ENCODE results near the gene ATG4C.

Gene ATG4C

DNA sequence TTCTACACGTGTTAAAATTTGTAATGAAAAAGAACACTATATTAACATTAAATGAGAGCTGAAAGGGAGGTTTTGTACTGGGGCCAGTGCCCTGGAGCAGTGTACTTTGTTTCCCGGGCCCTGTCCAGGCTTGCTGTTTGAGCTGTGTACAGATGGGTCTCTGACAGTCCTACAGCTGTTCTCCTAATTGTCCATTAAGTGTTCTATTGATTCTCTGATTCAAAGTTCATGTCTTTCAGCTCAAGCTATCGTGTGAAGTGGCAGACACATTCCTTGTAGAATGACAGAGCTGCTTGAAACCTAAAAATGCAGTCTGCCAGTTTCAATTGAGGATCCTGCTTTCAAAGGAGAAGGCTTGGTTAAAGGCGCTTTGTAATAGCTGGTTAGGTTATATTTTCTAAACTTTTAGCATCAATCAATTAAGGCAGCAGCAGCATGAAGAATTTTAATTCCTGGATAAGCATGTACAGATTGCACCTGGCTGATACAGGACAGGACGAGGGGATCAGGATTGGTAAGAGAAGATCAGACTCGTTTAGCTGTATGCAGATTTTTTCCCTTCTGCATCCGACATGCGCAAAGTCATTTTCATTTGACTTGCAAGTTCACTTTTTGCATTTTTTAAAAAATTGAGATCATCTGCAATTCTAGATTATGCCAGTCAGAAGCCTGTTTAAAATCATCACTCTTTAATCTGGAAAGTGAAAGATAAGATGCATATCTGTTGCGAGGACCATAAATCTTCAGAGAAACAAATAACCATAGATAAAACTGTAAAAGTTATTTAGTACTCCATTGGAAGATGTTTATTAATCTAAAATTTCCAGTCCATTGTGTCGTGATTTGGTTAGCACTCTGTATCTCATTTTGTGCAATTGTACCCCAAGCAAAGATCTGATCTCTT, 98.5 kb downstream of the ATG4C start:
- TF ChIP-seq, protein P1, sequence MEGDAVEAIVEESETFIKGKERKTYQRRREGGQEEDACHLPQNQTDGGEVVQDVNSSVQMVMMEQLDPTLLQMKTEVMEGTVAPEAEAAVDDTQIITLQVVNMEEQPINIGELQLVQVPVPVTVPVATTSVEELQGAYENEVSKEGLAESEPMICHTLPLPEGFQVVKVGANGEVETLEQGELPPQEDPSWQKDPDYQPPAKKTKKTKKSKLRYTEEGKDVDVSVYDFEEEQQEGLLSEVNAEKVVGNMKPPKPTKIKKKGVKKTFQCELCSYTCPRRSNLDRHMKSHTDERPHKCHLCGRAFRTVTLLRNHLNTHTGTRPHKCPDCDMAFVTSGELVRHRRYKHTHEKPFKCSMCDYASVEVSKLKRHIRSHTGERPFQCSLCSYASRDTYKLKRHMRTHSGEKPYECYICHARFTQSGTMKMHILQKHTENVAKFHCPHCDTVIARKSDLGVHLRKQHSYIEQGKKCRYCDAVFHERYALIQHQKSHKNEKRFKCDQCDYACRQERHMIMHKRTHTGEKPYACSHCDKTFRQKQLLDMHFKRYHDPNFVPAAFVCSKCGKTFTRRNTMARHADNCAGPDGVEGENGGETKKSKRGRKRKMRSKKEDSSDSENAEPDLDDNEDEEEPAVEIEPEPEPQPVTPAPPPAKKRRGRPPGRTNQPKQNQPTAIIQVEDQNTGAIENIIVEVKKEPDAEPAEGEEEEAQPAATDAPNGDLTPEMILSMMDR (IDR thresholded peaks at IDR 0.05; ENCODE audit: low read length, missing control alignments): no peak
- no peak for DNase-seq (ENCODE audit: low read depth)
- no peak overlapping the region for H3K4me3 ChIP-seq (replicated peaks; ENCODE audit: low read depth, low read length)

DNA sequence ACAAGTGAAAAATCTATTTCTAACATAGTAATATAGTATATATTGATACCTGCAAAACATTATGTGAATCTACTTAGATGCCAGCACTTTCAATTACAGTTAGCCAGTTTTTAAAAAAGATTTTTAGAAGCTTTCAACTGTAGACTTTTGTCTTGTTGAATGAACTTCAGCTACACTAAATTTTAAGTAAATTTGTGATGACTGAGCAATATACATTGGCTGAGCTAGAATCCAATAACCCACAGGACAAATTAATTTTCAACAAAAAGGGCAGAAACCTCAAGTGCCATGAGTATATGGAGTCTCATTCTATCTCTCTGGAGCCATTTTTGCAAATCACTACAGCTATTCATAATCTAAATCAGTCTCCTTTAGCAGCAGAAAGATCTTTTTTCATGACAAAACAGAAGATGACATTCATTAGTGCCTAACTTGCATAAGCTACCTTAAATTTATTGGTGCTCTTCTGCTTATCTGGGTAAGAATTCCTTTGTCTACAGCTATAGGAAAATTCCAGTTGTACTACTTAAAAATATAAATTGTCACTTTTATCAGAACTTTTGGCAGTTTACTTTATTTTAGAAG, 100.3 kb downstream of the ATG4C start:
- DNase-seq (ENCODE audit: low read depth): no peak
- TF ChIP-seq, protein P1 (IDR thresholded peaks at IDR 0.05; ENCODE audit: low read length, missing control alignments): no peak
- no peak overlapping the region for H3K4me3 ChIP-seq (replicated peaks; ENCODE audit: low read depth, low read length)

DNA sequence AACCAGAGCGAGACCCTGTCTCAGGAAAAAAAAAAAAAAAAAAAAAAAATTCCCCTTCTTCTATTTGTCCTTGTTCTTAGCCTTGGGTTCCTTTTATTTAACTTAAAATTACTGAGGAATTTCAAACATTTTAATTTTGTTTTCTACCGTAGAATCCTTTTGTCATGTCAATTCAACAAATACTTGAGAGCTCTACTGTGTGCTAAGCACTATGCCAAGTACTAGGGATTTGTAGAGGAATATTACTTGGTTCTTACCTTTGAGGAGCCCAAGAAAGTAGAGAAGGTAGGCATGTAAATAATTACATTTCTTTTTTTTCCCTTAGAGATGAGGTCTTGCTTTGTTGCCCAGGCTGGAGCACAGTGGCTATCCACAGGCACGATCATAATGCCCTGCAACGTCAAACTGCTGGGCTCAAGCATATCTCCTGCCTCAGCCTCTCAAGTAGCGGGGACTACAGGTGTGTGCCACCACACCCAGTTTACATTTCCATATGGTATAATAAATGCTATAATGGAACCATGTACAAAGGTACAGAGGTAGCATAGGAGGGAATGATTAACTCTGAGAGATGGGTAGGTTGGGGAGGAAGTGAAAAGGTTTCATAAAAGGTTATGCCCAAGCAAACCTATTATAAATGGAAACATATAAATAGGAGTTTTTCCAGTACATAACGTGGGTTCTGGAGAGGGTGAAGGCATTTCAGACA, 104.0 kb downstream of the ATG4C start:
- TF ChIP-seq, protein P1 (IDR thresholded peaks at IDR 0.05; ENCODE audit: low read length, missing control alignments): no peak

DNA sequence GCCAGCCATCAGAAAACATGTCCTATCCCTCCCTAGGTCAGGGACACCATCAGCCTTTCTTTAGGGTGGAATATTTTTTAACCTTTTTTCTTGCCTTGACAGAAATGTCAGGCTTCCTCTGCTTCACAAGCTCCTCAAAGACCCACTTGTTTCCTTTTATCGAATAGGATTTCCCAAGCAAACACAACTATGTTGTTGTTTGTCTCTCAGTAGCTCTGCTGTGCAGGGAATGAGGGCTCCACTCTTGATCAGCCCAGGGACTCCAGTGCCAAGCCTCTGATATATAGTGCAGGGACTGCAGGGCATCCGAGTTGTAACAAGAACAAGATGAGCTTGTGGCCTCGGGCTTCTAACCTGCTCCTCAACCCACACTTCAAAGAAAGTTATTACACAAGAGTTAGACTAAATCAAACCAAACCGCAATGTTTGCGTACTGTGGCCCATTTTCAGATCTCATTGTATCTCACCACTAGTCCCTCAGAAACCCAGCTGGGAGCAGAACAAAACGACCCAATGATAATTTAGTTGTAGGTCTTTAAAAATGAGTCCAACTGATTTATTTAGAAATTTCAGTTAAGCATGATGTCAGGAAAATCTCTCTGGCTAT, 108.1 kb downstream of the ATG4C start:
- no peak overlapping the region for H3K4me3 ChIP-seq (replicated peaks; ENCODE audit: low read depth, low read length)
- no peak for DNase-seq (ENCODE audit: low read depth)
- TF ChIP-seq, protein P1 (IDR thresholded peaks at IDR 0.05; ENCODE audit: low read length, missing control alignments): no peak

More for the DNA sequence above, 104.0 kb downstream of the ATG4C start:
- no peak overlapping the region for H3K4me3 ChIP-seq (replicated peaks; ENCODE audit: low read depth, low read length)
- no peak for DNase-seq (ENCODE audit: low read depth)

DNA sequence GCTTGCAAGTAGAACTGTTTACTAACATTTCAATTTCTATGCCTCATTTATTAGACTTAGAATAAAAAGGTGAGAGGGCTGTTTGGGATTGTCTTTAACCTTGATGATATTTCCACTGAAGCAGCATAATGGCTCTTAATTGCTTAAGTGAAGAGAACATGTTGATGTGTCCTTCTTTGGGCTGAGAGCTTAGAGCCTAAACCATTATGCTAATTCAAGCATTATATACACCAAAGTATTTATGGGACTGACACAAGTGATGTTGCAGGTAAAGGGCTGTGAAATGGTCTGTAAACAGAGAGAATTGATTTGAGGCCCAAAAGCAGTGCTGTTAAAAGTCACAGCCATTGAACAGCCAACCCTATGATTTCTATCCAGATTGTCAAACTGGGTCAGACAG, 113.9 kb downstream of the ATG4C start:
- DNase-seq (ENCODE audit: low read depth): no peak
- H3K4me3 ChIP-seq (replicated peaks; ENCODE audit: low read depth, low read length): no peak overlapping the region
- TF ChIP-seq, protein P1 (IDR thresholded peaks at IDR 0.05; ENCODE audit: low read length, missing control alignments): no peak

DNA sequence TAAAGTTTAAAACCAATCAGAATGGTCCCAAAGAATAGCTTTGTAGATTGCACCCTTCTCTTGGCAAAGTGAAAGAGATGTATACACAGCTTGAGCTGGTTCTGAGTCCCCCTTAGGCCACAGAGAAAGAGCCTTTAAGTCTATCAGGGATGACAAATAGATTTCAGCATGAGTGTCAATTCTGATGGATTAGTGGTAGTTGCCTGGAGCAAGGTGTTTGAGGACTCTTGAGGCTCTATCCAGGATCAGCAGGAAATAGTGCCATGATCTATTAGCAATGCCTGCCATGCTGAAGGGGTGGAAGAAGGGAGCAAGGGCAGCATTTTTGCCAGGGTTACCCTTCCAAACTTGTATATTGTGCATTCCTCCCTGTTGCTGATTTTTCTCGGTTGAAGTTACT, 116.6 kb downstream of the ATG4C start:
- H3K4me3 ChIP-seq (replicated peaks; ENCODE audit: low read depth, low read length): no peak overlapping the region
- TF ChIP-seq, protein P1 (IDR thresholded peaks at IDR 0.05; ENCODE audit: low read length, missing control alignments): no peak
- no peak for DNase-seq (ENCODE audit: low read depth)
